Esophagus muscularis mucosa (tissue), 4 donors: ENCODE results near the gene PTPN3. TPM values are rescaled to one million over a fixed set of nuclear protein-coding genes. Genes with fewer than 3 reads are reported as not detected.

Source experiments
- DNase-seq: peaks from one replicate; pipeline ENCODE4 v3.0.0-alpha.2; 2017; ENCODE audit errors: extremely low spot score
- H3K27ac ChIP-seq, 4 donors: fragments of 200-600 bp; sonication (generic); replicated peaks in 1 of 4; 1 replicate in 3 of 4; 2 replicates in 1 of 4; pipeline ENCODE4 v1.5.1; 2016 to 2019; ENCODE audit warnings: mild to moderate bottlenecking in 1 of 4
- H3K27me3 ChIP-seq, 4 donors: fragments of 200-600 bp; sonication (generic); one replicate each; pipeline versions ENCODE4 v1.5.1 to v1.6.0; 2016 to 2019
- H3K36me3 ChIP-seq, 4 donors: fragments of 200-600 bp; sonication (generic); one replicate each; pipeline ENCODE4 v1.5.1; 2016 to 2019
- H3K4me1 ChIP-seq, 4 donors: fragments of 200-600 bp; sonication (generic); one replicate each; pipeline ENCODE4 v1.5.1; 2016 to 2019
- H3K4me3 ChIP-seq, 4 donors: fragments of 200-600 bp; sonication (generic); 1 replicate in 2 of 4; 2 replicates in 2 of 4; pipeline ENCODE4 v1.5.1; 2016 to 2019; ENCODE audit warnings: mild to moderate bottlenecking in 4 of 4, moderate library complexity in 1 of 4
- H3K9me3 ChIP-seq, 4 donors: fragments of 200-600 bp; sonication (generic); 1 replicate in 3 of 4; 2 replicates in 1 of 4; pipeline ENCODE4 v1.5.1; 2016 to 2019
- CTCF ChIP-seq, 3 experiments: fragments of 200-600 bp in 2 of 3; fragments of 450-650 bp in 1 of 3; sonication (generic) in 2 of 3; IDR thresholded peaks; one replicate each; pipeline ENCODE4 v1.5.1; 2017 to 2019; ENCODE audit warnings: antibody characterized with exemption in 3 of 3, mild to moderate bottlenecking in 2 of 3, moderate library complexity in 1 of 3
- EP300 ChIP-seq: sonication (generic); formaldehyde crosslinking; IDR thresholded peaks from one replicate; pipeline ENCODE4 v1.6.1; 2017; ENCODE audit warnings: antibody characterized with exemption
- POLR2A ChIP-seq: fragments of 450-650 bp; IDR thresholded peaks from one replicate; pipeline ENCODE4 v1.6.1; 2017; ENCODE audit warnings: antibody characterized with exemption, moderate library complexity, mild to moderate bottlenecking, low read depth
- POLR2AphosphoS5 ChIP-seq, 2 donors: sonication (generic); formaldehyde crosslinking; IDR thresholded peaks; one replicate each; pipeline ENCODE4 v1.6.1; 2017; ENCODE audit warnings: antibody characterized with exemption in 2 of 2
- WGBS: methylation state at CpG from one replicate; pipeline ENCODE4 v1.1.5; 2018; 5-methylcytosine and 5-hydroxymethylcytosine counted together
- intact Hi-C: fragments of 100-400 bp; cut with DNase I; formaldehyde crosslinking; loops from one replicate; pipeline ENCODE4 v1.15.1; 2023
- total RNA-seq, 4 donors: library from RNA; depleted of rRNA; stranded (reverse); fragments of >200 nt; gene quantifications; one replicate each; pipeline versions ENCODE4 v1.1.0 to v1.2.1, GENCODE V29; 2016

PTPN3 gene
- total RNA-seq, 4 donors from 2014 or later = 0.83 to 2.0 (median 1.3) TPM

DNA sequence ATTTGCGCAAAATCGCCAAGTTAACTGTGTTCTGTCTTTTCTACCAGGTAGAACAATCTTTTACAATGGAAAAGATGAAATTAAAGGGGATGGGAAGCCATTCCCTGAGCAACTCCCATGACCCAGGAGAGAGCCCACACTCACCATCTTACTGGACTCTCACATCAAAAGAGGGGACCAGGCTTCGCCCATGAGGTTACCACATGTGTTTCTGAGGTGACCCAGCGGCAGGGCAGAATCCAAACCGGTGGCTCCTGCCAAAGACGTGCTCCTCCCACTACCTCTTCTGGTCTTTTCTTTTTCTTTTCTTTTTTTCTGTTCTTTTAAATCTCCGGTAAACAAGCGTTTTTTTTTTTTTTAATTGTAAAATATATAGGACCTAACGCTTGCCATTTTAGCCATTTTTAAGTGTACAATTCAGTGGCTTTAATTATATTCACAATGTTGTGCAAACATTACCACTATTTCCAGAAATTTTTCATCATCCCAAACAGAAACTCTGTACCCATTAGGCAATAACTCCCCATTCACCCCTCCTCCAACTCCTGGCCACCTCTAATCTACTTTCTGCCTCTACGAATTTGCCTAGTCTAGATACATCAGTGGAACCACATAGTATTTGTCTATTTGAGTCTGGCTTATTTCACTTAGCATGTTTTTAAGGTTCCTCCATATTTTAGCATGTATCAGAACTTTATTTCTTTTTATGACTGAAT, 19.3 kb downstream of the PTPN3 start:
- intact Hi-C loops = no loop called here
- no peak overlapping the region for H3K27ac ChIP-seq

GRCh38 chr9:109478051-109478563, 20.0 kb downstream of the PTPN3 start:
- WGBS = 76% methylated on average over 7 of the region's 7 CpGs
- intact Hi-C loops = no loop called here
- Histone ChIP-seq H3K36me3 (no peaks in the 10 kb centered on the region), H3K27ac (no peak overlapping the region), H3K4me1 (peaks cover 0 to 14% (median 0%) of the 10 kb centered on the region in 4 donors), H3K4me3 (no peak overlapping the region), H3K9me3 (no peaks in the 10 kb centered on the region), H3K27me3 (peaks cover 0 to 10% (median 0%) of the 10 kb centered on the region in 4 donors)
- no peak for DNase-seq
- no peak for TF ChIP-seq POLR2AphosphoS5 (IDR thresholded peaks at IDR 0.05)

More for the DNA sequence above, 19.3 kb downstream of the PTPN3 start:
- H3K27me3 ChIP-seq = peaks cover 0 to 12% (median 0%) of the 10 kb centered on the region in 4 donors
- H3K9me3 ChIP-seq = no peaks in the 10 kb centered on the region
- H3K4me3 ChIP-seq = no peak overlapping the region
- H3K4me1 ChIP-seq = peaks cover 0 to 12% (median 0%) of the 10 kb centered on the region in 4 donors
- no peak for TF ChIP-seq CTCF (IDR thresholded peaks at IDR 0.05)
- TF ChIP-seq EP300 = no peak
- no peak for TF ChIP-seq POLR2AphosphoS5 (IDR thresholded peaks at IDR 0.05)
- no peak for TF ChIP-seq POLR2A
- DNase-seq = no peak
- 85% methylated on average over 10 of the region's 10 CpGs for WGBS
- no peaks in the 10 kb centered on the region for H3K36me3 ChIP-seq

DNA sequence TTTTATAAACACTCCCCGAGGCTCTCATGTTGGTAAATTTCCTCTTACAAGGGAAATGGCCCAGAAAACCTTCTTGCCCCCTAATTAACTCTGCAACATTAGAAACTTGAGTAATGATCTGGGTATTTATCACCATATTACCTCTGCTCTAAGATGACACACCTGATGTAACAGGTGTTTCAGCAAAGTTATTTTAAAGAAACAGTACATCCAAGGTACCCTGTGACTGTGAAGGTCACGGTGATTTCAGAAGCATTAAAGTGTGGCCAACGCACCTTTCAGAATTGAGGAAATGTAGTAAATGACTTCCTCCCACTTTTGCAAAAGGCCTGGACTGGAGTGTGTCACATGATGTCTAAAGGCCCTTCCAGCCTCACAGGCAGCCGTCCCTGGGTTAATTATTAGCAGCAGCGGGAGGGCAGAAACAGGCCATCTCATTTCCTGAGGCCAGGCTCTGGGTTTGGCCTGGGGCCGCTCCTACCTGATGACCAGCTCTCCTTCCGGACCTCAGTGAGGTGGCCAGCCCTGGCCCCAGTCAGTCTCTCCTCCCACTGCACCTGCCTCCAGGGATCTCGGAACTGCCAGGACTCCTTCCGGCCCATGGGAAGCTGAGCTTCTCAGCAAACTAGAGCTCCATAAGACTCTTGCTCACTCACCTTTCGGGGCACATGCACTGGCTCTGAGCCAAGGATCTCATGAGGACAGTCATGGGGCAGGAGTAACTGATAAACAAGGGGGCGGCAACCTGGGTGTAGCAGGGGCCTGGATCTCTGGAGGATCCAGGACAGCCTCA, 20.7 kb downstream of the PTPN3 start:
- H3K9me3 ChIP-seq = no peaks in the 10 kb centered on the region
- 54% methylated on average over 6 of the region's 11 CpGs for WGBS
- TF ChIP-seq POLR2AphosphoS5 (IDR thresholded peaks at IDR 0.05) (no peak), POLR2A (no peak), EP300 (no peak), CTCF (IDR thresholded peaks at IDR 0.05) (no peak)
- intact Hi-C loops = no loop called here
- peak; percentile 91 for DNase-seq
- H3K36me3 ChIP-seq = no peaks in the 10 kb centered on the region
- H3K4me3 ChIP-seq = no peak overlapping the region
- peaks cover 0 to 14% (median 0%) of the 10 kb centered on the region in 4 donors for H3K4me1 ChIP-seq
- H3K27ac ChIP-seq = no peak overlapping the region
- H3K27me3 ChIP-seq = peaks cover 0 to 4% (median 0%) of the 10 kb centered on the region in 4 donors

DNA sequence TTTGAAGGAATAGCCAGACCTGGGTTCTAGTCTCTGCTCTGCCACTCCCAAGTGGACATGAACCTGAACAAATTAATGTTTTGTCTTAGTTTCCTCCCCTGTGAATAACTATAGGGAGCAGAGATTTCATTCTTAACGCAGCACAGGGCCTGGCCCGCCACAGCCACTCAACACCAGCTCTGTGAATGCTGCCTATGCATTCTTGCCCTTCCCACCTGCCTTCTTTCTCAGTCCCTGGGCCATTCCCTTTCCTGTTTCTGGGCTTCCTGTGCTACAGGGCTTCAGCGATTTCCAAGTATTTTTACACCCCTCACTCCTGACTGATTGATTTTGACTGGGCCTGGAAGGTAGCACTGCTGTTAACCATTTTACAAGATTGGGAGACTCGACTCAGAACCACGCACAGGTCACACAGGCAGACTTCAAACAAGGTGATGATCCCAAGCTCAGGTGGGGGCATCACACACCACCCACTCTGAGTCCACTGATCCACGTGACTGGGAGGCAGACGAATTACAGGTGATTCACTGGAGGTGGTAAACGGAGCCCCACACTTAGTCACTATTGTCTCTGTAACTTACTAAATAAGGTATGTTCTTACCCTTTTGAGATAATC, 21.4 kb downstream of the PTPN3 start:
- H3K4me1 ChIP-seq = peaks cover 0 to 14% (median 2%) of the 10 kb centered on the region in 4 donors
- H3K27me3 ChIP-seq = peaks cover 0 to 3% (median 0%) of the 10 kb centered on the region in 4 donors
- DNase-seq = no peak
- H3K4me3 ChIP-seq = no peak overlapping the region
- intact Hi-C loops = no loop called here
- H3K9me3 ChIP-seq = no peaks in the 10 kb centered on the region
- no peaks in the 10 kb centered on the region for H3K36me3 ChIP-seq
- no peak overlapping the region for H3K27ac ChIP-seq
- 86% methylated on average over 8 of the region's 8 CpGs for WGBS
- TF ChIP-seq EP300 (no peak), POLR2AphosphoS5 (IDR thresholded peaks at IDR 0.05) (no peak), POLR2A (no peak), CTCF (IDR thresholded peaks at IDR 0.05) (no peak)

GRCh38 chr9:109475526-109475925, 22.6 kb downstream of the PTPN3 start:
- Histone ChIP-seq H3K4me1 (peaks cover 0 to 14% (median 4%) of the 10 kb centered on the region in 4 donors), H3K27ac (peak overlapping the region in 1 of 4 donors; percentile 20), H3K27me3 (peaks cover 0 to 3% (median 0%) of the 10 kb centered on the region in 4 donors), H3K4me3 (no peak overlapping the region), H3K9me3 (no peaks in the 10 kb centered on the region), H3K36me3 (no peaks in the 10 kb centered on the region)
- 71% methylated on average over 7 of the region's 7 CpGs for whole genome bisulfite sequencing
- TF ChIP-seq CTCF (IDR thresholded peaks at IDR 0.05) (no peak), POLR2AphosphoS5 (IDR thresholded peaks at IDR 0.05) (no peak), POLR2A (no peak), EP300 (no peak)
- DNase-seq = no peak
- intact Hi-C loops = no loop called here
